Measurements from ENCODE around the gene BAK1.

DNA sequence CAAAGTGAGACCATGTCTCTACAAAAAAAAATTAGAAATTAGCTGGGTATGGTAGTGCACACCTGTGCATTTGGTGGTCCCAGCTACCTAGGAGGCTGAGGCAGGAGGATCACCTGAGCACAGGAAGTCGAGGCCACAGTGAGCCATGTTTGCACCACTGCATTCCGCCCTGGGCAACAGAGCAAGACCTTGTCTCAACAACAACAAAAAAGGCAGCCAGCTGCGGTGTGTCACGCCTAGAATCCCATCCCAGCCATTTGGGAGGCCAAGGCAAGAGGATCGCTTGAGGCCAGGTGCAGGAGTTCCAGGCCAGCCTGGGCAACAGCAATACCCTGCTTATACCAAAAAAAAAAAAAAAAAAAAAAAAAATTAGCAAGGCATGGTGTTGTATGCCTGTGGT is 1.1 kb upstream of the BAK1 start:
- TF ChIP-seq, protein P1, sequence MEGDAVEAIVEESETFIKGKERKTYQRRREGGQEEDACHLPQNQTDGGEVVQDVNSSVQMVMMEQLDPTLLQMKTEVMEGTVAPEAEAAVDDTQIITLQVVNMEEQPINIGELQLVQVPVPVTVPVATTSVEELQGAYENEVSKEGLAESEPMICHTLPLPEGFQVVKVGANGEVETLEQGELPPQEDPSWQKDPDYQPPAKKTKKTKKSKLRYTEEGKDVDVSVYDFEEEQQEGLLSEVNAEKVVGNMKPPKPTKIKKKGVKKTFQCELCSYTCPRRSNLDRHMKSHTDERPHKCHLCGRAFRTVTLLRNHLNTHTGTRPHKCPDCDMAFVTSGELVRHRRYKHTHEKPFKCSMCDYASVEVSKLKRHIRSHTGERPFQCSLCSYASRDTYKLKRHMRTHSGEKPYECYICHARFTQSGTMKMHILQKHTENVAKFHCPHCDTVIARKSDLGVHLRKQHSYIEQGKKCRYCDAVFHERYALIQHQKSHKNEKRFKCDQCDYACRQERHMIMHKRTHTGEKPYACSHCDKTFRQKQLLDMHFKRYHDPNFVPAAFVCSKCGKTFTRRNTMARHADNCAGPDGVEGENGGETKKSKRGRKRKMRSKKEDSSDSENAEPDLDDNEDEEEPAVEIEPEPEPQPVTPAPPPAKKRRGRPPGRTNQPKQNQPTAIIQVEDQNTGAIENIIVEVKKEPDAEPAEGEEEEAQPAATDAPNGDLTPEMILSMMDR (conservative IDR thresholded peaks at IDR 0.05 in 1 of 2, IDR thresholded peaks at IDR 0.05 in 1 of 2; ENCODE audit: extremely low read depth in 1 of 2, insufficient read depth in 1 of 2, low read depth in 1 of 2, low read length in 2 of 2) = no peak
- TF ChIP-seq EZH2 (IDR thresholded peaks at IDR 0.05; ENCODE audit: borderline replicate concordance, low read length) = no peak
